Loucy (cell line): ENCODE results near the gene MTHFR.

Experiments used
- H2AFZ ChIP-seq: fragments of 200-600 bp; sonication (generic); 2 replicates; pipeline ENCODE4 v1.6.0; 2016; ENCODE audit warnings: antibody characterized with exemption, mild to moderate bottlenecking, low read length, moderate library complexity
- H3F3A ChIP-seq: fragments of 200-600 bp; 2 replicates; pipeline ENCODE4 v1.6.0; 2016; ENCODE audit warnings: antibody characterized with exemption, low read depth, mild to moderate bottlenecking
- H3K27me3 ChIP-seq: fragments of 200-600 bp; sonication (generic); 2 replicates; pipeline ENCODE4 v1.6.1; 2014; ENCODE audit warnings: low read length, mild to moderate bottlenecking; ENCODE audit not compliant: insufficient read depth, poor library complexity, severe bottlenecking
- H3K36me3 ChIP-seq: fragments of 200-600 bp; sonication (generic); 2 replicates; pipeline ENCODE4 v1.6.1; 2016; ENCODE audit warnings: low read length; ENCODE audit not compliant: insufficient read depth
- H3K4me1 ChIP-seq: fragments of 200-600 bp; sonication (generic); 2 replicates; pipeline ENCODE4 v1.5.1; 2014; ENCODE audit warnings: low read length, mild to moderate bottlenecking; ENCODE audit not compliant: insufficient read depth, poor library complexity, severe bottlenecking
- H3K4me2 ChIP-seq: fragments of 200-600 bp; sonication (generic); 2 replicates; pipeline ENCODE4 v1.6.0; 2014; ENCODE audit warnings: antibody characterized with exemption, low read length, low read depth, mild to moderate bottlenecking; ENCODE audit not compliant: poor library complexity, severe bottlenecking
- H3K4me3 ChIP-seq: fragments of 200-600 bp; sonication (generic); 2 replicates; pipeline ENCODE4 v1.5.1; 2014; ENCODE audit warnings: low read length, mild to moderate bottlenecking, mixed read lengths; ENCODE audit not compliant: poor library complexity, severe bottlenecking
- H3K79me2 ChIP-seq: fragments of 200-600 bp; sonication (generic); 2 replicates; pipeline ENCODE4 v1.6.1; 2014; ENCODE audit warnings: low read length; ENCODE audit not compliant: insufficient read depth
- H3K9ac ChIP-seq: fragments of 200-600 bp; sonication (generic); 2 replicates; pipeline ENCODE4 v1.6.0; 2014; ENCODE audit warnings: mild to moderate bottlenecking, low read depth, low read length, moderate library complexity; ENCODE audit not compliant: poor library complexity, severe bottlenecking
- H3K9me2 ChIP-seq: fragments of 200-600 bp; sonication (generic); replicated peaks from 2 replicates; pipeline ENCODE4 v1.6.1; 2016; ENCODE audit warnings: low read depth, low read length, mixed read lengths
- H3K9me3 ChIP-seq: fragments of 200-600 bp; sonication (generic); 2 replicates; pipeline ENCODE4 v1.6.1; 2014; ENCODE audit warnings: mild to moderate bottlenecking, antibody characterized with exemption, low read length, low read depth; ENCODE audit not compliant: insufficient read depth
- H4K20me1 ChIP-seq: fragments of 200-600 bp; sonication (generic); 2 replicates; pipeline ENCODE4 v1.6.0; 2014; ENCODE audit warnings: antibody characterized with exemption, low read length, mild to moderate bottlenecking; ENCODE audit not compliant: insufficient read depth, poor library complexity, severe bottlenecking
- CTCF ChIP-seq: fragments of 200-600 bp; sonication (generic); conservative IDR thresholded peaks from 2 replicates; pipeline ENCODE4 v1.5.1; 2014; ENCODE audit warnings: mild to moderate bottlenecking, antibody characterized with exemption, low read length
- EZH2phosphoT487 ChIP-seq: fragments of 200-600 bp; IDR thresholded peaks from 2 replicates; pipeline ENCODE4 v1.6.1; 2018; ENCODE audit warnings: antibody characterized with exemption, mild to moderate bottlenecking, moderate library complexity, borderline replicate concordance

The MTHFR gene

GRCh38 chr1:11805422-11806306 lies at the start of gene MTHFR, which contains the start of gene CLCN6:
Gene MTHFR, minus strand, starts transcription at chr1:11805964. Its CDS starts 2,848 bp downstream, at chr1:11803116.
Gene CLCN6, plus strand, starts transcription at chr1:11806191. Its CDS starts 72 bp downstream, at chr1:11806263.
- no peak for TF ChIP-seq EZH2phosphoT487
- TF ChIP-seq CTCF, result no peak
- peaks cover 73% of the 10 kb centered on the region for H3K4me1 ChIP-seq
- H3K36me3 ChIP-seq, result peaks cover 8% of the 10 kb centered on the region; the same call in 1 of the 2 replicates
- peaks cover 40% of the 10 kb centered on the region for H4K20me1 ChIP-seq
- H3K9ac ChIP-seq, result peak within 1 kb of the TSS; percentile 87
- H3K4me3 ChIP-seq, result peak within 1 kb of the TSS; percentile 89
- no peaks in the 10 kb centered on the region for H3K9me2 ChIP-seq
- H2AFZ ChIP-seq, result peak within 1 kb of the TSS; percentile 71
- H3K79me2 ChIP-seq, result peaks cover 62% of the 10 kb centered on the region
- H3K9me3 ChIP-seq, result no peaks in the 10 kb centered on the region
- H3F3A ChIP-seq, result 0 out of 2 replicates have a peak, but pooled peaks cover 6% of the 10 kb centered on the region
- no peaks in the 10 kb centered on the region for H3K27me3 ChIP-seq
- H3K4me2 ChIP-seq, result peak within 1 kb of the TSS; percentile 95

GRCh38 chr1:11855430-11855829 lies 49.7 kb upstream of the MTHFR start:
- Histone ChIP-seq H2AFZ (no peak overlapping the region), H4K20me1 (peaks cover 3% of the 10 kb centered on the region), H3K4me2 (no peak overlapping the region), H3K9me3 (no peaks in the 10 kb centered on the region), H3K4me1 (no peaks in the 10 kb centered on the region), H3K9ac (no peak overlapping the region), H3K9me2 (no peaks in the 10 kb centered on the region), H3K27me3 (no peaks in the 10 kb centered on the region), H3K36me3 (no peaks in the 10 kb centered on the region), H3F3A (no peaks in the 10 kb centered on the region; the same call in 1 of the 2 replicates), H3K4me3 (no peak overlapping the region), H3K79me2 (no peaks in the 10 kb centered on the region)
- TF ChIP-seq EZH2phosphoT487 (no peak), CTCF (no peak)

GRCh38 chr1:11854519-11854918 lies 48.8 kb upstream of the MTHFR start:
- no peaks in the 10 kb centered on the region; the same call in 1 of the 2 replicates for H3F3A ChIP-seq
- no peak overlapping the region for H3K4me3 ChIP-seq
- H3K9ac ChIP-seq, result no peak overlapping the region
- TF ChIP-seq CTCF (no peak), EZH2phosphoT487 (no peak)
- H3K4me1 ChIP-seq, result no peaks in the 10 kb centered on the region
- no peaks in the 10 kb centered on the region for H3K9me2 ChIP-seq
- no peak overlapping the region for H3K4me2 ChIP-seq
- no peak overlapping the region for H2AFZ ChIP-seq
- peaks cover 3% of the 10 kb centered on the region for H4K20me1 ChIP-seq
- H3K9me3 ChIP-seq, result no peaks in the 10 kb centered on the region
- no peaks in the 10 kb centered on the region for H3K27me3 ChIP-seq
- no peaks in the 10 kb centered on the region for H3K79me2 ChIP-seq
- H3K36me3 ChIP-seq, result no peaks in the 10 kb centered on the region
